HepG2 (cell line): ENCODE results near the gene AJUBA. TPM values are rescaled to one million over a fixed set of nuclear protein-coding genes. Genes with fewer than 3 reads are reported as not detected.
A peak's percentile ranks its signal among the peaks of the same experiment; 100 is the strongest.

Experiments used
- ATF7-NPFF ChIP-seq: sonication (generic); formaldehyde crosslinking; IDR thresholded peaks from 2 replicates; pipeline ENCODE4 v1.8.1; 2023; ENCODE audit warnings: mild to moderate bottlenecking, low read depth, missing genetic modification reagents, moderate library complexity
- BCL6 ChIP-seq: IDR thresholded peaks from 2 replicates; pipeline ENCODE4 v1.6.1; 2016; ENCODE audit warnings: missing genetic modification reagents, missing compliant biosample characterization
- CCDC6 ChIP-seq: sonication (generic); formaldehyde crosslinking; IDR thresholded peaks from 2 replicates; pipeline ENCODE4 v1.8.1; 2022; ENCODE audit warnings: mild to moderate bottlenecking, missing genetic modification reagents, moderate library complexity
- CTCF ChIP-seq: sonication (generic); formaldehyde crosslinking; IDR thresholded peaks from 2 replicates; pipeline ENCODE4 v1.5.0; 2020; ENCODE audit warnings: mild to moderate bottlenecking, missing genetic modification reagents, moderate library complexity
- HINFP ChIP-seq: sonication (generic); formaldehyde crosslinking; IDR thresholded peaks from 2 replicates; pipeline ENCODE4 v1.4.0; 2020; ENCODE audit warnings: low read depth, mild to moderate bottlenecking, missing genetic modification reagents
- KDM5A ChIP-seq: fragments of 200-600 bp; sonication (generic); IDR thresholded peaks from 2 replicates; pipeline ENCODE4 v1.7.0; 2018; ENCODE audit warnings: antibody characterized with exemption, mild to moderate bottlenecking, low read length, borderline replicate concordance
- KDM5B ChIP-seq: sonication (generic); formaldehyde crosslinking; IDR thresholded peaks from 2 replicates; pipeline ENCODE4 v1.4.0; 2020; ENCODE audit warnings: missing genetic modification reagents, mild to moderate bottlenecking, borderline replicate concordance
- MAF1 ChIP-seq: sonication (generic); formaldehyde crosslinking; IDR thresholded peaks from 2 replicates; pipeline ENCODE4 v1.5.0; 2020; ENCODE audit warnings: missing genetic modification reagents, borderline replicate concordance
- PRDM15 ChIP-seq: sonication (generic); formaldehyde crosslinking; IDR thresholded peaks from 2 replicates; pipeline ENCODE4 v1.4.0; 2020; ENCODE audit warnings: missing genetic modification reagents
- RAD51 ChIP-seq: fragments of 450-650 bp; IDR thresholded peaks from 2 replicates; pipeline ENCODE4 v1.6.1; 2016; ENCODE audit warnings: borderline replicate concordance
- RFX5 ChIP-seq: IDR thresholded peaks from 2 replicates; pipeline ENCODE4 v1.6.1; 2011; ENCODE audit warnings: low read depth, low read length, improper control_type of control experiment
- RFXAP ChIP-seq: sonication (generic); formaldehyde crosslinking; IDR thresholded peaks from 2 replicates; pipeline ENCODE4 v1.4.0; 2020; ENCODE audit warnings: missing genetic modification reagents, borderline replicate concordance
- SMARCE1 ChIP-seq: fragments of 450-650 bp; IDR thresholded peaks from 2 replicates; pipeline ENCODE4 v1.6.1; 2017; ENCODE audit warnings: borderline replicate concordance
- TCF12 ChIP-seq, 2 experiments: fragments of 450-650 bp in 1 of 2; sonication (generic) in 1 of 2; formaldehyde crosslinking in 1 of 2; IDR thresholded peaks; 2 replicates each; pipeline versions ENCODE4 v1.6.1 to v1.8.0; 2017 to 2022; ENCODE audit warnings: antibody characterized with exemption in 1 of 2, mild to moderate bottlenecking in 1 of 2, missing genetic modification reagents in 1 of 2, moderate library complexity in 1 of 2
- ZKSCAN8 ChIP-seq: IDR thresholded peaks from 2 replicates; pipeline ENCODE4 v1.6.1; 2016; ENCODE audit warnings: borderline replicate concordance, missing genetic modification reagents, missing compliant biosample characterization
- ZNF329 ChIP-seq: sonication (generic); formaldehyde crosslinking; IDR thresholded peaks from 2 replicates; pipeline ENCODE4 v1.9.0; 2021; ENCODE audit warnings: low read depth, mild to moderate bottlenecking, missing genetic modification reagents
- ZNF550 ChIP-seq: sonication (generic); formaldehyde crosslinking; IDR thresholded peaks from 2 replicates; pipeline ENCODE4 v1.4.0; 2020; ENCODE audit warnings: mild to moderate bottlenecking, missing genetic modification reagents, borderline replicate concordance
- ZNF777 ChIP-seq: sonication (generic); formaldehyde crosslinking; IDR thresholded peaks from 2 replicates; pipeline ENCODE4 v1.4.0; 2020; ENCODE audit warnings: missing genetic modification reagents
- polyA plus RNA-seq, 8 experiments: library from polyadenylated mRNA; depleted of rRNA in 3 of 8; stranded (reverse) in 7 of 8; unstranded in 1 of 8; fragments of >200 nt; fragmentation: Illumina TruSeq in 4 of 8; extraction: Trizol in 4 of 8; gene quantifications; 2 replicates each; pipeline versions ENCODE4 v1.2.1 to v1.2.3, GENCODE V29; 2011 to 2016; ENCODE audit warnings: low read depth in 4 of 8, missing spikeins in 1 of 8, mixed read lengths in 1 of 8; ENCODE audit not compliant: insufficient read depth in 1 of 8
- total RNA-seq, 5 experiments: library from RNA; depleted of rRNA; stranded (reverse); fragments of >200 nt; fragmentation: Illumina TruSeq; extraction: Trizol; gene quantifications; 2 replicates each; pipeline ENCODE4 v1.2.3, GENCODE V29; 2016; ENCODE audit warnings: low read depth in 1 of 5

Gene AJUBA
- total and polyA plus RNA-seq, 2 of the 13 experiments (the other 11 are each of a cell fraction or from before 2014, with no cell fraction given) = 157 to 241 TPM

GRCh38 chr14:23006544-23007419 lies 24.4 kb upstream of the AJUBA start (continued):
- TF ChIP-seq RFXAP (peak; percentile 98), CCDC6 (CRISPR knock-in tag) (peak; percentile 56; the same call in 1 of the 2 replicates), ZNF550 (CRISPR knock-in tag) (peak; percentile 97), CTCF (peak; percentile 76), ZNF777 (CRISPR knock-in tag) (peak; percentile 83), MAF1 (CRISPR knock-in tag) (peak; percentile 96), RFX5 (peak; percentile 56), BCL6 (CRISPR knock-in tag) (peak; percentile 75), PRDM15 (CRISPR knock-in tag) (peak; percentile 57; the same call in 1 of the 2 replicates), ATF7-NPFF (CRISPR knock-in tag) (peak; percentile 98), KDM5B (CRISPR knock-in tag) (peak; percentile 100), KDM5A (peak; percentile 72; the same call in 1 of the 2 replicates), SMARCE1 (no peak), ZNF329 (CRISPR knock-in tag) (peak; percentile 89), ZKSCAN8 (CRISPR knock-in tag) (peak; percentile 96), RAD51 (no peak), HINFP (CRISPR knock-in tag) (peak; percentile 92), TCF12 (IDR thresholded peaks at IDR 0.05) (no peak), TCF12 (CRISPR knock-in tag; IDR thresholded peaks at IDR 0.05) (peak; percentile 97)
